Gastroesophageal sphincter (tissue), 4 donors: ENCODE data around the gene PHF11. TPM values are rescaled to one million over a fixed set of nuclear protein-coding genes. Genes with fewer than 3 reads are reported as not detected.

Experiments used
- ATAC-seq: fragments of 150-250 bp; one replicate; pipeline ENCODE4 v1.9.1; 2016; ENCODE audit warnings: mild to moderate bottlenecking, moderate library complexity
- H3K27ac ChIP-seq, 4 donors: fragments of 200-600 bp; sonication (generic) in 3 of 4; 1 replicate in 3 of 4; 2 replicates in 1 of 4; pipeline ENCODE4 v1.5.1; 2016 to 2019
- H3K27me3 ChIP-seq: fragments of 200-600 bp; sonication (generic); one replicate; pipeline ENCODE4 v1.5.1; 2019
- H3K36me3 ChIP-seq, 2 donors: fragments of 200-600 bp; sonication (generic); one replicate each; pipeline ENCODE4 v1.5.1; 2019; ENCODE audit warnings: control low read depth in 1 of 2
- H3K4me1 ChIP-seq, 3 donors: fragments of 200-600 bp; sonication (generic); 1 replicate in 2 of 3; 2 replicates in 1 of 3; pipeline ENCODE4 v1.5.1; 2016 to 2019; ENCODE audit warnings: control low read depth in 2 of 3
- H3K4me3 ChIP-seq, 2 donors: fragments of 200-600 bp; sonication (generic); one replicate each; pipeline ENCODE4 v1.5.1; 2019; ENCODE audit warnings: mild to moderate bottlenecking in 1 of 2, moderate library complexity in 1 of 2
- H3K9me3 ChIP-seq, 3 donors: fragments of 200-600 bp; sonication (generic); one replicate each; pipeline ENCODE4 v1.5.1; 2017 to 2019; ENCODE audit warnings: control low read depth in 2 of 3
- CTCF ChIP-seq, 4 experiments: fragments of 200-600 bp in 2 of 4; fragments of 450-650 bp in 2 of 4; sonication (generic) in 1 of 4; IDR thresholded peaks; one replicate each; pipeline ENCODE4 v1.5.1; 2017 to 2019; ENCODE audit warnings: antibody characterized with exemption in 4 of 4, mild to moderate bottlenecking in 2 of 4, moderate library complexity in 2 of 4
- EP300 ChIP-seq: sonication (generic); formaldehyde crosslinking; IDR thresholded peaks from one replicate; pipeline ENCODE4 v1.6.1; 2017; ENCODE audit warnings: antibody characterized with exemption, mild to moderate bottlenecking
- POLR2A ChIP-seq, 2 donors: fragments of 450-650 bp; IDR thresholded peaks; one replicate each; pipeline ENCODE4 v1.6.1; 2017; ENCODE audit warnings: antibody characterized with exemption in 2 of 2, mild to moderate bottlenecking in 2 of 2, moderate library complexity in 1 of 2
- POLR2AphosphoS5 ChIP-seq: sonication (generic); formaldehyde crosslinking; IDR thresholded peaks from one replicate; pipeline ENCODE4 v1.6.1; 2017; ENCODE audit warnings: antibody characterized with exemption
- WGBS, 2 donors: methylation state at CpG; one replicate each; pipeline ENCODE4 v1.1.5; 2018; ENCODE audit warnings: low coverage in 1 of 2; 5-methylcytosine and 5-hydroxymethylcytosine counted together
- total RNA-seq, 4 donors: library from RNA; depleted of rRNA; stranded (reverse); fragments of >200 nt; gene quantifications; one replicate each; pipeline ENCODE4 v1.1.0, GENCODE V29; 2016

Gene PHF11
- total RNA-seq, 4 donors from 2014 or later: 33.1 to 42.7 (median 38.7) TPM

GRCh38 chr13:49549289-49549688, 53.5 kb downstream of the PHF11 start:
- ATAC-seq: peak; percentile 31
- H3K36me3 ChIP-seq: peaks cover 0 to 100% of the 10 kb centered on the region in 2 donors

GRCh38 chr13:49550942-49551644, 55.3 kb downstream of the PHF11 start:
- Histone ChIP-seq H3K4me3 (no peak overlapping the region), H3K36me3 (peaks cover 0 to 99% of the 10 kb centered on the region in 2 donors), H3K4me1 (no peaks in the 10 kb centered on the region), H3K27ac (no peak overlapping the region), H3K9me3 (no peaks in the 10 kb centered on the region), H3K27me3 (no peaks in the 10 kb centered on the region)
- 71 to 88% methylated on average over 8 to 10 of the region's 10 CpGs for WGBS, 2 donors
- no peak for ATAC-seq
- TF ChIP-seq EP300 (no peak), CTCF (IDR thresholded peaks at IDR 0.05) (no peak), POLR2A (IDR thresholded peaks at IDR 0.05) (no peak), POLR2AphosphoS5 (no peak)

More at GRCh38 chr13:49549289-49549688, 53.5 kb downstream of the PHF11 start:
- no peak overlapping the region for H3K27ac ChIP-seq
- no peak overlapping the region for H3K4me3 ChIP-seq
- 77 to 100% methylated on average over 2 to 15 of the region's 15 CpGs for WGBS, 2 donors
- no peaks in the 10 kb centered on the region for H3K27me3 ChIP-seq
- H3K4me1 ChIP-seq: no peaks in the 10 kb centered on the region
- no peaks in the 10 kb centered on the region for H3K9me3 ChIP-seq
- TF ChIP-seq CTCF (IDR thresholded peaks at IDR 0.05) (peak in 3 of 4 experiments; percentile 14 to 36 (median 27)), POLR2A (IDR thresholded peaks at IDR 0.05) (no peak)

- peaks cover 0 to 99% of the 10 kb centered on the region in 2 donors for H3K36me3 ChIP-seq
- no peaks in the 10 kb centered on the region for H3K9me3 ChIP-seq
- no peak overlapping the region for H3K27ac ChIP-seq
- 83 to 91% methylated on average over 2 of the region's 2 CpGs for WGBS, 2 donors
- H3K27me3 ChIP-seq: no peaks in the 10 kb centered on the region
- H3K4me3 ChIP-seq: no peak overlapping the region
- H3K4me1 ChIP-seq: no peaks in the 10 kb centered on the region
- no peak for ATAC-seq
- TF ChIP-seq POLR2AphosphoS5 (no peak), POLR2A (IDR thresholded peaks at IDR 0.05) (no peak), CTCF (IDR thresholded peaks at IDR 0.05) (no peak), EP300 (no peak)
Observed at GRCh38 chr13:49553888-49554287, 58.1 kb downstream of the PHF11 start.

- Histone ChIP-seq H3K4me1 (no peaks in the 10 kb centered on the region), H3K36me3 (peaks cover 0 to 99% of the 10 kb centered on the region in 2 donors), H3K27me3 (no peaks in the 10 kb centered on the region), H3K4me3 (no peak overlapping the region), H3K9me3 (no peaks in the 10 kb centered on the region), H3K27ac (no peak overlapping the region)
- 80 to 87% methylated on average over 1 to 8 of the region's 11 CpGs for whole genome bisulfite sequencing, 2 donors
- no peak for ATAC-seq
- no peak for TF ChIP-seq POLR2AphosphoS5
- TF ChIP-seq POLR2A (IDR thresholded peaks at IDR 0.05): no peak
- no peak for TF ChIP-seq EP300
- TF ChIP-seq CTCF (IDR thresholded peaks at IDR 0.05): no peak
Observed at GRCh38 chr13:49554387-49554786, 58.6 kb downstream of the PHF11 start.

- H3K36me3 ChIP-seq: peaks cover 0 to 85% of the 10 kb centered on the region in 2 donors
- ATAC-seq: no peak
- H3K4me3 ChIP-seq: no peak overlapping the region
- H3K9me3 ChIP-seq: no peaks in the 10 kb centered on the region
- TF ChIP-seq POLR2AphosphoS5 (no peak), POLR2A (IDR thresholded peaks at IDR 0.05) (no peak), CTCF (IDR thresholded peaks at IDR 0.05) (no peak), EP300 (no peak)
- no peaks in the 10 kb centered on the region for H3K27me3 ChIP-seq
- H3K27ac ChIP-seq: no peak overlapping the region
- H3K4me1 ChIP-seq: no peaks in the 10 kb centered on the region
- 97% methylated on average over 3 of the region's 3 CpGs; no CpG with 5 or more reads in 1 of the 2 donors for WGBS, 2 donors
Observed at GRCh38 chr13:49559006-49559405, 63.3 kb downstream of the PHF11 start.
